GM12864 (cell line): ENCODE measurements around the gene HEG1.

Source experiments
- DNase-seq: peaks from one replicate; pipeline ENCODE4 v3.0.0-alpha.2; 2011; ENCODE audit warnings: low read depth
- H3K4me3 ChIP-seq: 2 replicates; pipeline ENCODE4 v1.5.1; 2011; ENCODE audit warnings: mild to moderate bottlenecking, low read depth, low read length, control low read depth
- CTCF ChIP-seq: IDR thresholded peaks from 2 replicates; pipeline ENCODE4 v1.5.1; 2011; ENCODE audit warnings: low read depth, mild to moderate bottlenecking, moderate library complexity, low read length, control low read depth, inconsistent platforms; ENCODE audit errors: missing control alignments

Gene HEG1

GRCh38 chr3:125006291-125006731 lies 49.5 kb downstream of the HEG1 start:
- TF ChIP-seq CTCF: no peak
- H3K4me3 ChIP-seq: no peak overlapping the region
- no peak for DNase-seq

DNA sequence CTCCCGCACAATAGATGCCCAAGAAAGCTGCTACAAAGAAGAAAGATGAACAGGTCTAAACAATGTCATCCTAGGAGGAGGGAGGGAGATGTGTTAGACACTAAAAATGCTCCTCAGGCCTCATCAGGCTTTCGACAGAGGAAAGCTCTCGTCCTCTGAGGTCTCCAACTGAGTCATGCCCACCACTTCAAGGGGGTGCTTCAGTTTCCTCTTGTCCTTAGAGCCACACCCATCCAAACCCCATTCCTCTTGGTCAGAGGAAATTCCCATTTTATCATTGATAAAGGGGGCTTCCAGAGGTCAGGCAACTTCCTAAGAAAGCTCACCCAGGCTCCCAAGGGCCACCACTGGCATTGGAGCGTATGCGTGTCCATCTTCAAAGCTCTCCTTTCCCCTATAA lies 50.1 kb downstream of the HEG1 start:
- DNase-seq: no peak
- H3K4me3 ChIP-seq: no peak overlapping the region
- no peak for TF ChIP-seq CTCF

GRCh38 chr3:125005222-125005621 lies 50.6 kb downstream of the HEG1 start:
- no peak for TF ChIP-seq CTCF
- no peak for DNase-seq

DNA sequence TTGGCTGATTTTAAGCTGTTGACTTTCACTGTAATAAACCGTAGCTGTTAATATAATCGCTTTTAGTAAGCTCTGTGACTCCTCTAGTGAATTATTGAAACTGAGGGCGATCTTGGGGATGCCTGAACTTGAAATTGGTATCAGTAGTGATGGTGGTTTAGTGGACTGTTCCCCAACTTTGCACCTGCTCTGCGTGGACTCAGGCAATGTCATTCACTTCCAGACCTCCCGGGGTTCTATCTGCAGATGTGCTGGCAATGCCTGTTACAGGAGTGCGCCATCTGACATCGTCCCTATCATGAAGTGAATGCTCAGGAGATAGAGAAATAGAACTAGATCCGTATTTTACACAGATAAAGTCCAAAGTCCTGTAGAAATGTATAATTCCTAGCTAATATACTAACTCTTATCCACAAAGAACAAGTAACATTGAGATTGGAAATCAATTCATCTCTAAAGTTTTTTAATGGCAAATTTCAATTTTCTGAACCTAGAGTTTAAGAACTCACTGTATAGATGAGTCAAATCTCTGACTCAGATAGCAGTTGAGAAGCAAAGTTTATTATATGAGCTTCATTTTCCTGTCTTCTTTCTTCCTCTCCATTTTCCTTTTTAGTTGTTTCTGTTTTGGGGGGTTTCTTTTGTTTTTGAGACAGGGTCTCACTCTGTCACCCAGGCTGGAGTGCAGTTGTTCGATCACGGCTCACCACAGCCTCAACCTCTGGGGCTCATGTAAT lies 51.8 kb downstream of the HEG1 start:
- no peak overlapping the region for H3K4me3 ChIP-seq
- no peak for TF ChIP-seq CTCF
- no peak for DNase-seq

More at GRCh38 chr3:125005222-125005621, 50.6 kb downstream of the HEG1 start:
- no peak overlapping the region for H3K4me3 ChIP-seq

DNA sequence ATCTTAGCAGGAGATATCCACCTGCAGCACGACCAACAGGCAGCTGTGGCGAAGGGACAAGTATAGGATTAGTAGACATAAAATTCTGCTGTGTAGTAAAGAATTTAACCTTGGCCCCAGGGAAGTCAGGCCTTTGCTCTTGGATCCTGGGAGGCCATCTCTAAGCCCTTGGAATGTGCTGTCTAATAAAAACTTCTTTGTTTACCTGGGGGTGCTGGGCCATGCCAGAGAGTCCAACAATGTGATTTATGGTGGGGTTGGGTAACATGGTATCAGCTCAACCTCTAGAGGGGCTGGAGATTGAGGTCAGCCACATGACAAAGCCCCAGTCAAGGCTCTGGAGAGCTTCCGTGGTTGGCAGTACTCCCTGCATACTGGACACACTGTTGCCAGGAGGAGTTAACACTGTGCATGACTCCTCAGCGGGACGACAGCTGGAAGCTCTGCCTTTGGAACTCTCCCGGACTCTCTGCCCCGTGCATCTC lies 52.4 kb downstream of the HEG1 start:
- DNase-seq: no peak
- TF ChIP-seq CTCF: no peak
- no peak overlapping the region for H3K4me3 ChIP-seq

GRCh38 chr3:125002414-125003368 lies 53.1 kb downstream of the HEG1 start:
- no peak overlapping the region for H3K4me3 ChIP-seq
- no peak for TF ChIP-seq CTCF
- no peak for DNase-seq
